VCaP (cell line): ENCODE data around the gene HSP90AB1.

Experiments used
- H3K27ac ChIP-seq: fragments of 450-650 bp; 2 replicates; pipeline ENCODE4 v1.5.1; 2017
- CTCF ChIP-seq: fragments of 450-650 bp; conservative IDR thresholded peaks from 2 replicates; pipeline ENCODE4 v1.5.1; 2017; ENCODE audit warnings: mild to moderate bottlenecking, moderate library complexity

The HSP90AB1 gene

GRCh38 chr6:44278315-44278714 lies 31.4 kb downstream of the HSP90AB1 start:
- H3K27ac ChIP-seq: no peak overlapping the region
- no peak for TF ChIP-seq CTCF

GRCh38 chr6:44278774-44279697 lies 32.1 kb downstream of the HSP90AB1 start:
- no peak overlapping the region for H3K27ac ChIP-seq
- TF ChIP-seq CTCF: no peak

- H3K27ac ChIP-seq: no peak overlapping the region
- TF ChIP-seq CTCF: no peak
Observed at GRCh38 chr6:44284121-44284520, 37.2 kb downstream of the HSP90AB1 start.

GRCh38 chr6:44284867-44285266 lies 38.0 kb downstream of the HSP90AB1 start:
- no peak overlapping the region for H3K27ac ChIP-seq
- no peak for TF ChIP-seq CTCF

- no peak overlapping the region for H3K27ac ChIP-seq
- no peak for TF ChIP-seq CTCF
Observed at GRCh38 chr6:44285552-44286284, 38.8 kb downstream of the HSP90AB1 start.

- TF ChIP-seq CTCF: no peak
- no peak overlapping the region for H3K27ac ChIP-seq
Observed at GRCh38 chr6:44286285-44286565, 39.3 kb downstream of the HSP90AB1 start.

GRCh38 chr6:44286747-44287146 lies 39.8 kb downstream of the HSP90AB1 start:
- TF ChIP-seq CTCF: no peak
- no peak overlapping the region for H3K27ac ChIP-seq
